Measurements from ENCODE around the gene PVALEF.
A peak's percentile ranks its signal among the peaks of the same experiment; 100 is the strongest.
"Not testable (repeated sequence)": the region's sequence is repeated elsewhere in the genome, so short reads cannot be mapped to it uniquely, and the experiment has no call there.

PVALEF gene

GRCh38 chr17:81227630-81228029, 62.3 kb downstream of the PVALEF start:
- H3K4ac ChIP-seq (ENCODE audit: low read depth, low read length); DNase-seq; H3K79me1 ChIP-seq (ENCODE audit: low read length): not testable (repeated sequence)

GRCh38 chr17:81228420-81228819, 63.1 kb downstream of the PVALEF start:
- H3K56ac ChIP-seq (ENCODE audit: low read length): no peak overlapping the region
- H3K18ac ChIP-seq (ENCODE audit: low read length): no peak overlapping the region
- H3K4me3 ChIP-seq (ENCODE audit: low read length): no peak overlapping the region
- no peak overlapping the region for H3K27ac ChIP-seq (ENCODE audit: low read depth, low read length)
- no peak overlapping the region for H2BK15ac ChIP-seq (replicated peaks; ENCODE audit: low read depth)
- no peak overlapping the region for H3K23ac ChIP-seq (ENCODE audit: low read length)
- H2BK120ac ChIP-seq (ENCODE audit: low read depth, low read length): no peak overlapping the region
- peaks cover 3% of the 10 kb centered on the region for H3K36me3 ChIP-seq (ENCODE audit: control insufficient read depth, insufficient read depth, low read length)
- WGBS (ENCODE audit: extremely low coverage, insufficient coverage, low lambda C conversion rate): no CpG with 5 or more reads among the region's 9 CpGs
- H3K27me3 ChIP-seq (ENCODE audit: insufficient read depth, low read length, poor library complexity): no peaks in the 10 kb centered on the region
- H3K4me1 ChIP-seq (ENCODE audit: control insufficient read depth, low read depth, low read length): no peaks in the 10 kb centered on the region
- H3K4me2 ChIP-seq (ENCODE audit: low read length): no peak overlapping the region
- DNase-seq: no peak
- no peak overlapping the region for H4K5ac ChIP-seq (ENCODE audit: low read length)
- no peaks in the 10 kb centered on the region for H3K79me2 ChIP-seq (ENCODE audit: control insufficient read depth, insufficient read depth, low read length)
- H3K79me1 ChIP-seq (ENCODE audit: low read length): no peaks in the 10 kb centered on the region
- H3K4ac ChIP-seq (ENCODE audit: low read depth, low read length): no peak overlapping the region
- H4K8ac ChIP-seq (ENCODE audit: low read depth, low read length): no peak overlapping the region
- no peak overlapping the region for H3K9ac ChIP-seq (ENCODE audit: low read length)
- H2AK5ac ChIP-seq (ENCODE audit: low read length): no peak overlapping the region
- H2BK5ac ChIP-seq (ENCODE audit: low read length): no peak overlapping the region

More at GRCh38 chr17:81227630-81228029, 62.3 kb downstream of the PVALEF start:
- not testable (repeated sequence) for H3K18ac ChIP-seq (ENCODE audit: low read length); H3K4me1 ChIP-seq (ENCODE audit: control insufficient read depth, low read depth, low read length); H3K56ac ChIP-seq (ENCODE audit: low read length); H3K79me2 ChIP-seq (ENCODE audit: control insufficient read depth, insufficient read depth, low read length); H3K23ac ChIP-seq (ENCODE audit: low read length); H4K8ac ChIP-seq (ENCODE audit: low read depth, low read length); H3K4me2 ChIP-seq (ENCODE audit: low read length); H3K36me3 ChIP-seq (ENCODE audit: control insufficient read depth, insufficient read depth, low read length); H3K27me3 ChIP-seq (ENCODE audit: insufficient read depth, low read length, poor library complexity); H2BK15ac ChIP-seq (replicated peaks; ENCODE audit: low read depth); H2AK5ac ChIP-seq (ENCODE audit: low read length); H4K5ac ChIP-seq (ENCODE audit: low read length); H2BK5ac ChIP-seq (ENCODE audit: low read length); H2BK120ac ChIP-seq (ENCODE audit: low read depth, low read length); H3K9ac ChIP-seq (ENCODE audit: low read length); H3K27ac ChIP-seq (ENCODE audit: low read depth, low read length); H3K4me3 ChIP-seq (ENCODE audit: low read length)
- WGBS (ENCODE audit: extremely low coverage, insufficient coverage, low lambda C conversion rate): no CpG with 5 or more reads among the region's 2 CpGs

- WGBS (ENCODE audit: extremely low coverage, insufficient coverage, low lambda C conversion rate): no CpG with 5 or more reads among the region's 32 CpGs
- no peak overlapping the region for H3K56ac ChIP-seq (ENCODE audit: low read length)
Measured at GRCh38 chr17:81228834-81229665, 63.7 kb downstream of the PVALEF start.

GRCh38 chr17:81229666-81229920, 64.3 kb downstream of the PVALEF start:
- no peak overlapping the region for H3K18ac ChIP-seq (ENCODE audit: low read length)
- no peaks in the 10 kb centered on the region for H3K27me3 ChIP-seq (ENCODE audit: insufficient read depth, low read length, poor library complexity)
- no peak overlapping the region for H2AK5ac ChIP-seq (ENCODE audit: low read length)
- no peak overlapping the region for H2BK15ac ChIP-seq (replicated peaks; ENCODE audit: low read depth)
- WGBS (ENCODE audit: extremely low coverage, insufficient coverage, low lambda C conversion rate): no CpG with 5 or more reads among the region's 14 CpGs
- H3K56ac ChIP-seq (ENCODE audit: low read length): no peak overlapping the region
- no peak for DNase-seq
- no peaks in the 10 kb centered on the region for H3K79me2 ChIP-seq (ENCODE audit: control insufficient read depth, insufficient read depth, low read length)
- H2BK5ac ChIP-seq (ENCODE audit: low read length): no peak overlapping the region
- H3K4me2 ChIP-seq (ENCODE audit: low read length): no peak overlapping the region
- no peaks in the 10 kb centered on the region for H3K79me1 ChIP-seq (ENCODE audit: low read length)
- H4K5ac ChIP-seq (ENCODE audit: low read length): no peak overlapping the region
- no peaks in the 10 kb centered on the region for H3K4me1 ChIP-seq (ENCODE audit: control insufficient read depth, low read depth, low read length)
- no peak overlapping the region for H3K23ac ChIP-seq (ENCODE audit: low read length)
- H4K8ac ChIP-seq (ENCODE audit: low read depth, low read length): no peak overlapping the region
- H3K9ac ChIP-seq (ENCODE audit: low read length): no peak overlapping the region
- peaks cover 3% of the 10 kb centered on the region for H3K36me3 ChIP-seq (ENCODE audit: control insufficient read depth, insufficient read depth, low read length)
- H2BK120ac ChIP-seq (ENCODE audit: low read depth, low read length): no peak overlapping the region
- no peak overlapping the region for H3K4me3 ChIP-seq (ENCODE audit: low read length)
- H3K4ac ChIP-seq (ENCODE audit: low read depth, low read length): no peak overlapping the region
- no peak overlapping the region for H3K27ac ChIP-seq (ENCODE audit: low read depth, low read length)

More at GRCh38 chr17:81228834-81229665, 63.7 kb downstream of the PVALEF start:
- no peaks in the 10 kb centered on the region for H3K79me1 ChIP-seq (ENCODE audit: low read length)
- no peak overlapping the region for H2AK5ac ChIP-seq (ENCODE audit: low read length)
- H3K27me3 ChIP-seq (ENCODE audit: insufficient read depth, low read length, poor library complexity): no peaks in the 10 kb centered on the region
- H3K4ac ChIP-seq (ENCODE audit: low read depth, low read length): no peak overlapping the region
- no peak overlapping the region for H3K9ac ChIP-seq (ENCODE audit: low read length)
- H3K36me3 ChIP-seq (ENCODE audit: control insufficient read depth, insufficient read depth, low read length): peaks cover 3% of the 10 kb centered on the region
- no peak overlapping the region for H4K8ac ChIP-seq (ENCODE audit: low read depth, low read length)
- no peak overlapping the region for H2BK15ac ChIP-seq (replicated peaks; ENCODE audit: low read depth)
- no peak overlapping the region for H3K4me2 ChIP-seq (ENCODE audit: low read length)
- H4K5ac ChIP-seq (ENCODE audit: low read length): no peak overlapping the region
- H3K79me2 ChIP-seq (ENCODE audit: control insufficient read depth, insufficient read depth, low read length): no peaks in the 10 kb centered on the region
- H2BK5ac ChIP-seq (ENCODE audit: low read length): no peak overlapping the region
- H2BK120ac ChIP-seq (ENCODE audit: low read depth, low read length): no peak overlapping the region
- DNase-seq: no peak
- H3K4me1 ChIP-seq (ENCODE audit: control insufficient read depth, low read depth, low read length): no peaks in the 10 kb centered on the region
- H3K4me3 ChIP-seq (ENCODE audit: low read length): no peak overlapping the region
- H3K18ac ChIP-seq (ENCODE audit: low read length): no peak overlapping the region
- no peak overlapping the region for H3K23ac ChIP-seq (ENCODE audit: low read length)
- no peak overlapping the region for H3K27ac ChIP-seq (ENCODE audit: low read depth, low read length)

GRCh38 chr17:81230043-81230820, 64.9 kb downstream of the PVALEF start:
- WGBS (ENCODE audit: extremely low coverage, insufficient coverage, low lambda C conversion rate): no CpG with 5 or more reads among the region's 26 CpGs

More at GRCh38 chr17:81230043-81230820, 64.9 kb downstream of the PVALEF start:
- Histone ChIP-seq H3K27me3 (ENCODE audit: insufficient read depth, low read length, poor library complexity) (no peaks in the 10 kb centered on the region), H3K56ac (ENCODE audit: low read length) (no peak overlapping the region), H4K8ac (ENCODE audit: low read depth, low read length) (no peak overlapping the region), H3K36me3 (ENCODE audit: control insufficient read depth, insufficient read depth, low read length) (peaks cover 3% of the 10 kb centered on the region), H2BK120ac (ENCODE audit: low read depth, low read length) (no peak overlapping the region), H3K79me2 (ENCODE audit: control insufficient read depth, insufficient read depth, low read length) (no peaks in the 10 kb centered on the region), H3K23ac (ENCODE audit: low read length) (no peak overlapping the region), H3K4me1 (ENCODE audit: control insufficient read depth, low read depth, low read length) (no peaks in the 10 kb centered on the region), H3K18ac (ENCODE audit: low read length) (no peak overlapping the region), H4K5ac (ENCODE audit: low read length) (no peak overlapping the region), H2BK5ac (ENCODE audit: low read length) (no peak overlapping the region), H3K4me3 (ENCODE audit: low read length) (no peak overlapping the region), H3K4me2 (ENCODE audit: low read length) (no peak overlapping the region), H3K27ac (ENCODE audit: low read depth, low read length) (no peak overlapping the region), H3K4ac (ENCODE audit: low read depth, low read length) (no peak overlapping the region), H2AK5ac (ENCODE audit: low read length) (no peak overlapping the region), H3K9ac (ENCODE audit: low read length) (no peak overlapping the region), H3K79me1 (ENCODE audit: low read length) (no peaks in the 10 kb centered on the region), H2BK15ac (replicated peaks; ENCODE audit: low read depth) (no peak overlapping the region)
- peak; percentile 52 for DNase-seq
